D721Med (cell line): Measurements from ENCODE around the gene MS4A6A.

Experiments
- DNase-seq: peaks from one replicate; pipeline ENCODE4 v3.0.0; 2011; ENCODE audit warnings: low spot score; ENCODE audit not compliant: insufficient read length
- FAIRE-seq: peaks from 2 replicates; lab custom pipeline; 2011; peaks lifted over from hg19 to GRCh38; lab: Jason Lieb, UNC
- CTCF ChIP-seq: IDR thresholded peaks from 2 replicates; pipeline ENCODE4 v1.5.1; 2012; ENCODE audit warnings: mild to moderate bottlenecking, control low read depth; ENCODE audit not compliant: insufficient read depth; ENCODE audit errors: missing control alignments

Gene MS4A6A

GRCh38 chr11:60128376-60128775, 54.5 kb downstream of the MS4A6A start:
- FAIRE-seq = no peak
- no peak for TF ChIP-seq CTCF
- no peak for DNase-seq

- no peak for TF ChIP-seq CTCF
- DNase-seq (no peak), FAIRE-seq (no peak)
Measured at GRCh38 chr11:60127311-60127811, 55.5 kb downstream of the MS4A6A start.

GRCh38 chr11:60125956-60126585, 56.8 kb downstream of the MS4A6A start:
- no peak for DNase-seq
- no peak for TF ChIP-seq CTCF
- no peak for FAIRE-seq

- FAIRE-seq = no peak
- TF ChIP-seq CTCF = no peak
- DNase-seq = no peak
Measured at GRCh38 chr11:60124802-60125432, 58.0 kb downstream of the MS4A6A start.
